Left colon (tissue), 2 donors: Measurements from ENCODE around the gene CD3E. TPM values are rescaled to one million over a fixed set of nuclear protein-coding genes. Genes with fewer than 3 reads are reported as not detected.

Source experiments
- ATAC-seq: fragments of 200-7000 bp; cut with Tn5 transposase; one replicate; pipeline ENCODE4 v1.9.1; 2020; ENCODE audit warnings: mild to moderate bottlenecking, moderate library complexity
- DNase-seq, 2 donors: peaks; one replicate each; pipeline ENCODE4 v3.0.0-alpha.2; 2020
- intact Hi-C, 2 donors: fragments of 100-400 bp; cut with DNase I in 1 of 2; cut with micrococcal nuclease in 1 of 2; formaldehyde crosslinking; loops; one replicate each; pipeline versions ENCODE4 v1.11.2 to v1.14.0; 2022; cut with DNase I, micrococcal nuclease
- total RNA-seq, 2 donors: library from RNA; stranded (reverse); fragmentation: NEBNext Ultra II Directional; extraction: Animal tissue kit (Norgen Biotek cat#: 25700); gene quantifications; one replicate each; pipeline ENCODE4 v1.2.1, GENCODE V29; 2021
- donor health status: DM: no; HTN: no; CAD: no.
- donor health status: DM: yes; HTN: yes; CAD: no.

CD3E gene
- total RNA-seq, 2 donors from 2014 or later = 3.4 to 6.7 TPM

- DNase-seq = no peak
- intact Hi-C loops = loop anchor here (10.0 kb wide), 2 partner anchors 58 to 158 kb away; no protein-coding TSS in a partner anchor
- ATAC-seq = no peak
Measured at GRCh38 chr11:118353084-118353710, 48.7 kb downstream of the CD3E start.

- intact Hi-C loops = loop anchor here (10.0 kb wide), 2 partner anchors 63 to 163 kb away; no protein-coding TSS in a partner anchor
- DNase-seq = no peak
- no peak for ATAC-seq
Measured at GRCh38 chr11:118358071-118358470, 53.5 kb downstream of the CD3E start.

- intact Hi-C loops = loop anchor here (10.0 kb wide), 2 partner anchors 65 to 165 kb away; no protein-coding TSS in a partner anchor
- ATAC-seq (peak; percentile 98), DNase-seq (peak; percentile 97 to 98)
Measured at GRCh38 chr11:118359295-118359958, 54.9 kb downstream of the CD3E start, which contains the start of gene UBE4A. TSS of gene UBE4A (plus strand) at chr11:118359600. CDS start at chr11:118365081, 5,481 bp downstream.

- intact Hi-C loops = no loop called here
- DNase-seq (no peak), ATAC-seq (no peak)
Measured at GRCh38 chr11:118364956-118365615, 60.6 kb downstream of the CD3E start.

Other genes with a start within 250 kb of the CD3E start
- gene TMPRSS4, start 227.7 kb upstream of the CD3E start, total RNA-seq = 100 to 1,000 TPM; 255 to 318 TPM
- gene SMIM35, start 217.8 kb upstream of the CD3E start, total RNA-seq = under 1 TPM in 1 of 2 donors, not detected in 1; 0.08 TPM
- gene SCN4B, start 151.9 kb upstream of the CD3E start, total RNA-seq = 1 to 10 TPM in 1 of 2 donors, under 1 TPM in 1; 0.67 to 1.6 TPM
- under 1 TPM; 0.06 to 0.47 TPM for gene SCN2B, start 128.1 kb upstream of the CD3E start, total RNA-seq
- gene JAML, start 79.7 kb upstream of the CD3E start, total RNA-seq = 1 to 10 TPM; 4.9 to 6.7 TPM
- 10 to 100 TPM in 1 of 2 donors, 1 to 10 TPM in 1; 6.3 to 12.8 TPM for gene MPZL3, start 52.4 kb upstream of the CD3E start, total RNA-seq
- gene MPZL2, start 40.4 kb upstream of the CD3E start, total RNA-seq = 10 to 100 TPM; 62.1 to 84.7 TPM
- 1 to 10 TPM; 4.3 to 8.0 TPM for gene CD3D, start 38.0 kb downstream of the CD3E start, total RNA-seq
- 1 to 10 TPM; 1.6 to 1.9 TPM for gene CD3G, start 39.6 kb downstream of the CD3E start, total RNA-seq
- 10 to 100 TPM; 40.3 to 45.6 TPM for gene UBE4A, start 54.9 kb downstream of the CD3E start, total RNA-seq
- 100 to 1,000 TPM; 233 to 328 TPM for gene ATP5MG, start 96.9 kb downstream of the CD3E start, total RNA-seq
- gene KMT2A, start 131.8 kb downstream of the CD3E start, total RNA-seq = 10 to 100 TPM; 41.9 to 45.2 TPM
- gene TTC36, start 222.7 kb downstream of the CD3E start, total RNA-seq = under 1 TPM; 0.58 to 0.98 TPM
- 1 to 10 TPM; 6.2 to 9.3 TPM for gene TMEM25, start 226.5 kb downstream of the CD3E start, total RNA-seq